Activated CD4-positive, alpha-beta memory T cell treated with anti-CD3 and anti-CD28 coated beads for 36 hours (primary cell): ENCODE data around the gene TRPC4AP. TPM values are rescaled to one million over a fixed set of nuclear protein-coding genes. Genes with fewer than 3 reads are reported as not detected.

Source experiments
- CTCF ChIA-PET: fragments of 350-600 bp; sonication (Branson Sonifier 250); formaldehyde crosslinking; loops from one replicate; lab custom pipeline; 2021; ENCODE audit warnings: antibody characterized with exemption, inconsistent platforms; lab: Charles Lee
- POLR2A ChIA-PET: fragments of 350-600 bp; sonication (Branson Sonifier 250); formaldehyde crosslinking; loops from one replicate; lab custom pipeline; 2021; ENCODE audit warnings: antibody characterized with exemption; lab: Charles Lee
- DNase-seq: peaks from one replicate; pipeline ENCODE4 v3.0.0-alpha.2; 2020
- H3K27ac Mint-ChIP-seq: one replicate; pipeline ENCODE4 v1.8.0; 2021; ENCODE audit warnings: mixed read lengths
- H3K27me3 Mint-ChIP-seq: one replicate; pipeline ENCODE4 v1.8.0; 2021; ENCODE audit warnings: mixed read lengths
- H3K36me3 Mint-ChIP-seq: one replicate; pipeline ENCODE4 v1.8.0; 2021; ENCODE audit warnings: mixed read lengths
- H3K4me1 Mint-ChIP-seq: one replicate; pipeline ENCODE4 v1.8.0; 2021; ENCODE audit warnings: low read depth, mixed read lengths
- H3K4me3 Mint-ChIP-seq: one replicate; pipeline ENCODE4 v1.8.0; 2021; ENCODE audit warnings: mild to moderate bottlenecking, mixed read lengths
- H3K9me3 Mint-ChIP-seq: one replicate; pipeline ENCODE4 v1.8.0; 2021; ENCODE audit warnings: mixed read lengths
- intact Hi-C: fragments of 100-400 bp; cut with micrococcal nuclease; formaldehyde crosslinking; loops from one replicate; pipeline ENCODE4 v1.15.1; 2023
- total RNA-seq, 2 experiments: library from RNA; stranded (reverse); gene quantifications; one replicate each; pipeline ENCODE4 v1.2.3, GENCODE V29; 2021

The TRPC4AP gene
- total RNA-seq, 2 experiments from 2014 or later, result 45.8 to 48.3 TPM

- H3K36me3 Mint-ChIP-seq, result peaks cover 17% of the 10 kb centered on the region
- H3K4me1 Mint-ChIP-seq, result no peaks in the 10 kb centered on the region
- H3K4me3 Mint-ChIP-seq, result no peak overlapping the region
- no peak for DNase-seq
- intact Hi-C loops, result no loop called here
- H3K27me3 Mint-ChIP-seq, result no peaks in the 10 kb centered on the region
- H3K27ac Mint-ChIP-seq, result no peak overlapping the region
- ChIA-PET CTCF (no interaction called here), POLR2A (no interaction called here)
- H3K9me3 Mint-ChIP-seq, result no peaks in the 10 kb centered on the region
These were observed 70.8 kb downstream of the TRPC4AP start for GRCh38 chr20:35021831-35022230.

- CTCF ChIA-PET, result no interaction called here
- no peak for DNase-seq
- no peak overlapping the region for H3K4me3 Mint-ChIP-seq
- H3K9me3 Mint-ChIP-seq, result no peaks in the 10 kb centered on the region
- H3K4me1 Mint-ChIP-seq, result no peaks in the 10 kb centered on the region
- POLR2A ChIA-PET, result no interaction called here
- intact Hi-C loops, result no loop called here
- no peaks in the 10 kb centered on the region for H3K27me3 Mint-ChIP-seq
- H3K36me3 Mint-ChIP-seq, result peaks cover 17% of the 10 kb centered on the region
- no peak overlapping the region for H3K27ac Mint-ChIP-seq
These were observed 71.5 kb downstream of the TRPC4AP start for GRCh38 chr20:35021063-35021462.

GRCh38 chr20:35020108-35020928, 72.3 kb downstream of the TRPC4AP start:
- Mint-ChIP-seq H3K36me3 (peaks cover 17% of the 10 kb centered on the region), H3K4me1 (no peaks in the 10 kb centered on the region), H3K27ac (no peak overlapping the region), H3K4me3 (no peak overlapping the region), H3K27me3 (no peaks in the 10 kb centered on the region), H3K9me3 (no peaks in the 10 kb centered on the region)
- ChIA-PET POLR2A (no interaction called here), CTCF (no interaction called here)
- DNase-seq, result no peak
- intact Hi-C loops, result no loop called here

- Mint-ChIP-seq H3K4me3 (no peak overlapping the region), H3K4me1 (no peaks in the 10 kb centered on the region), H3K27ac (no peak overlapping the region), H3K36me3 (peaks cover 14% of the 10 kb centered on the region), H3K27me3 (no peaks in the 10 kb centered on the region), H3K9me3 (no peaks in the 10 kb centered on the region)
- CTCF ChIA-PET, result interaction anchor here (0.7 kb wide), 1 partner anchor 271 kb away, joined by 3 read pairs; no protein-coding TSS in a partner anchor
- DNase-seq, result no peak
- intact Hi-C loops, result no loop called here
- POLR2A ChIA-PET, result no interaction called here
These were observed 73.8 kb downstream of the TRPC4AP start for GRCh38 chr20:35018590-35019371.

GRCh38 chr20:35017099-35017835, 75.3 kb downstream of the TRPC4AP start:
- intact Hi-C loops, result no loop called here
- no peaks in the 10 kb centered on the region for H3K27me3 Mint-ChIP-seq
- no peaks in the 10 kb centered on the region for H3K4me1 Mint-ChIP-seq
- no peak overlapping the region for H3K27ac Mint-ChIP-seq
- peaks cover 17% of the 10 kb centered on the region for H3K36me3 Mint-ChIP-seq
- no peak overlapping the region for H3K4me3 Mint-ChIP-seq
- CTCF ChIA-PET, result no interaction called here
- no peak for DNase-seq
- H3K9me3 Mint-ChIP-seq, result no peaks in the 10 kb centered on the region
- POLR2A ChIA-PET, result no interaction called here

- Mint-ChIP-seq H3K9me3 (no peaks in the 10 kb centered on the region), H3K27me3 (no peaks in the 10 kb centered on the region), H3K27ac (peak overlapping the region; percentile 1), H3K4me3 (no peak overlapping the region), H3K36me3 (peaks cover 21% of the 10 kb centered on the region), H3K4me1 (no peaks in the 10 kb centered on the region)
- intact Hi-C loops, result no loop called here
- no peak for DNase-seq
- POLR2A ChIA-PET, result no interaction called here
- CTCF ChIA-PET, result no interaction called here
These were observed 76.8 kb downstream of the TRPC4AP start for GRCh38 chr20:35015863-35016193.

- intact Hi-C loops, result no loop called here
- H3K36me3 Mint-ChIP-seq, result peaks cover 24% of the 10 kb centered on the region
- CTCF ChIA-PET, result no interaction called here
- H3K4me1 Mint-ChIP-seq, result no peaks in the 10 kb centered on the region
- no peak overlapping the region for H3K4me3 Mint-ChIP-seq
- H3K27ac Mint-ChIP-seq, result no peak overlapping the region
- DNase-seq, result no peak
- no peaks in the 10 kb centered on the region for H3K27me3 Mint-ChIP-seq
- no peaks in the 10 kb centered on the region for H3K9me3 Mint-ChIP-seq
- POLR2A ChIA-PET, result no interaction called here
These were observed 78.1 kb downstream of the TRPC4AP start for GRCh38 chr20:35014537-35014936.

- H3K27me3 Mint-ChIP-seq, result no peaks in the 10 kb centered on the region
- H3K27ac Mint-ChIP-seq, result no peak overlapping the region
- DNase-seq, result no peak
- intact Hi-C loops, result no loop called here
- ChIA-PET POLR2A (no interaction called here), CTCF (interaction anchor here (0.7 kb wide), 1 partner anchor 82 kb away, joined by 4 read pairs; no protein-coding TSS in a partner anchor)
- H3K36me3 Mint-ChIP-seq, result peaks cover 30% of the 10 kb centered on the region
- no peaks in the 10 kb centered on the region for H3K4me1 Mint-ChIP-seq
- H3K4me3 Mint-ChIP-seq, result no peak overlapping the region
- no peaks in the 10 kb centered on the region for H3K9me3 Mint-ChIP-seq
These were observed 78.9 kb downstream of the TRPC4AP start for GRCh38 chr20:35013421-35014411.

GRCh38 chr20:35012227-35013069, 80.2 kb downstream of the TRPC4AP start:
- ChIA-PET CTCF (no interaction called here), POLR2A (no interaction called here)
- Mint-ChIP-seq H3K9me3 (no peaks in the 10 kb centered on the region), H3K4me1 (no peaks in the 10 kb centered on the region), H3K36me3 (peaks cover 36% of the 10 kb centered on the region), H3K27ac (no peak overlapping the region), H3K4me3 (no peak overlapping the region), H3K27me3 (no peaks in the 10 kb centered on the region)
- DNase-seq, result no peak
- intact Hi-C loops, result no loop called here

- ChIA-PET POLR2A (no interaction called here), CTCF (no interaction called here)
- Mint-ChIP-seq H3K4me3 (no peak overlapping the region), H3K27me3 (no peaks in the 10 kb centered on the region), H3K27ac (no peak overlapping the region), H3K36me3 (peaks cover 36% of the 10 kb centered on the region), H3K9me3 (no peaks in the 10 kb centered on the region), H3K4me1 (no peaks in the 10 kb centered on the region)
- DNase-seq, result no peak
- intact Hi-C loops, result no loop called here
These were observed 80.9 kb downstream of the TRPC4AP start for GRCh38 chr20:35011589-35012226.
